HG02852 (cell line): ENCODE measurements around the gene CENPM.

ENCODE experiments used
- ATAC-seq: cut with Tn5 transposase; IDR thresholded peaks from one replicate; pipeline ENCODE4 v1.9.1; 2021; ENCODE audit warnings: mild to moderate bottlenecking, moderate library complexity; ENCODE audit not compliant: unreplicated experiment

CENPM gene

DNA sequence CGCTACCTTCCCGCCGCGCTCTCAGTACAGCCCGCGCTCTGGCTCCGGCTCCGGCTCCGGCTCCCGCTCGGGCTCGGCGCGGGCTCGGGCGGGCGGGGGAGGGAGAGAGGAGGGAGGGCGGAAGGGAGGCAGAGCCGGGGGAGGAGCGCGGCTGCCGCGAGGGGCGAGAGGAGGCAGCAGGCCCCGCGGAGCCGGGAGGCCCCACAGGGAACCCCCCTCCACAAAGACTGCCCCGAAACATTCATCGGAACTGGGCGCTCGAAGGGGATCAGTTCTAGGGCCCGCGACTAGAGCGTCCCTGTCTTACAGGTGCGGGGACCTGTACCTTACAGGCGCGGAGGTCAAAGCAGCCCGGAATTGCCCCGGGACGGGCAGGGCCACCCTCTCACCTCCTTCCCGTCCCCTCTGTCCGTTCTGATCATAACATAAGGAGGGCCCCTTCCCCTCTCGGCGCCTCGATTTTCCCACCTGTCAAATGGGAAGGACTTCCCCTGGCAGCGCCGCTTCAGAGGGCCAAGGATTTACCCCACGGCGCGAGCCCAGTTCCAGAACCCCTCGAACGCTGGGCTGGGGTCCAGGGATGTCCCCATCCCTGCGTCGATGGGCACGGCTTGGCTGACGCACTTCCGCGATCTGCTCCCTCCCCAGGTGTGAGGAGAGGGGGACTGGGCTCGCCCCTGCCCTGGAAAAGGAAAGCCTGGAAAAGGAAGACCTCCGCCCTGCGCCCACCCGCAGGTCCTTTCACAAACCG lies 31.7 kb downstream of the CENPM start, which contains the start of gene SHISA8:
TSS of gene SHISA8 (minus strand) at position 40 of the 751 bp plus-strand sequence. CDS start 407 bp downstream, outside the sequence.
- no peak for ATAC-seq

DNA sequence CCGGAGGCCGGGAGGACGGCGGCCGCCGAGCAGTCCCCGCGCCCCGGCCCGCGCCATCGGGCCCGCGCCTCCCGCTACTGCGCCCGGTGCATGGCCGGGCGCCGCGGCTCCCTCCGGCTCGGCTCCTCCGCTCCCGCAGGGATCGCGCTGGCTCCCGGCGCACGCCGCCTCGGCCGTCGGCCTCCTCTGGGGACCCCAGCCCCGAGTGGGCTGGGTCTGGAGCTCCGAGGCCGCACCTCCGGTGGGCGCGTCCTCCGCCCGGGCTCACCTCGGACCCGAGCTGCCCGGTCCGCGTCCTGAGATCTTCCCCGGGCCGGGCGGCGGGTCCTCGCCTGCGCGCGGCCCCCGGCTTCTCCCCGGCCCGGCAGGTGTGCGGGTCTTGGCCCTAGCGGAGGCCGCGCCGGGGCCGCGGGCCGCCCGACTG lies 32.3 kb downstream of the CENPM start:
- no peak for ATAC-seq

DNA sequence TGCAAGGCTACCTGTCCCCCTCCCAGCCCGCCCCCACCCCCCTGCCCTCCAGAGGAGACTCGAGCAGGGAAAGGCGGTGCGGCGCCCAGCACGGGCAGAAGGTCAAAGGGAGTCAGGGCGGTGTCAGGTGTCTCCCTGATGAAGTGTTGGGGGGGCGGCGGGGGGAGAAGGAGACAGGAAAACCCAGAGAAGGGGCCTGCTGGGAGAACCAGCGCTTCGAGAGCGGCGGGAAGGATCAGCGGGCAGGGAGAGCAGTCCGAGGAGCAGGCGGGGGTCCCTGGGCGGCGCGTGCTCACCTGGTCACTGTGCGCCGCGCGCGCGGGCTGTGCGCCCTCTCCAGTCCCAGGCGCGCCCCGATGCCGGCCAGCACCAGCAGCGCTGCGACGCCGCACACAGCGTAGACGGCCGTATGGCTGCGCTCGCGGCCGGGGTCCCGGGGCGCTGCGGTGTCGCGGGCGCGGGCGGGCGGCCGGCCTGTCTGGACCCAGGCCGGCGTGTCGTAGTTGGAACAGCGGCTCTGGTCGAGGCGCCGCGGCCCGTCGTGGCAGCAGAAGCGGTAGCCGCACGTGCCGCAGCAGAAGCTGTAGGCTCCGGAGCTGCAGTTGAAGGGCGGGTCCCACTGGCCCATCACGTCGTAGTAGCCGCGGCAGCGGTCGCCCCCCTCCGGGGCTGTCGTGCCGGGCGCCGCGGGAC lies 33.0 kb downstream of the CENPM start:
- ATAC-seq: no peak

DNA sequence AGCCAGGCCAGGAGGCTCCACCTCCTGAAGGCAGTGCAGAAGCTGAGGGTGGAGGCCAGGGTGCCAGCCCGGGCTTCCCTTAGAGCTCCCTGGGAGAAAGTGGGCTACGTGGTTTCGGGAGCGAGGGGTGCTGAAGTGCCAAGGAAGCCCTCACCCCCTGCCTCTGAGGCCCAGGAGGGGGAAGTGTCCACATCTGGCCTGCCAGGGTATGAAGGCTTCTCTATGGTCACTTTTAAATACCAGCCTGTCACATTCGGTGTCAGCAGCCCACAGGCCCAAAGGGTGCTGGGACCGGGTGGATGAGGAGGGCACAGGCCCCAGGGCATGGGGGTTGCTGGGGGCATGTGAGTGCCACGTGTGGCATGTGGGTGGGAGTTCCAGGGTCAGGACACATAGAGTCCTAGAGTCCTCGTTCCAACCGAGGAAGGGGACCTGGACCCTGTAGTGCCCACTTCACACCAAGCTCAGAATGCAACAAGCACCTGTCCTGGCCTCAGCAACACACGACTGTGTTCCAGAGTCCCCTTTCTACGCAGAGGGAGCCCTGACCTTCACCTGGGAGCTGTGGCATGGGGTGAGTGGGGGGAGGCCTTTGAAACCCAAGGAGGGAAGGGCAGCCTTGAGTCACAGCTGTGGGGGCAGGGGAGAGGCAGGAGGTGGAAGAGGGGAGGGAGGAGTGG lies 33.8 kb downstream of the CENPM start:
- no peak for ATAC-seq

DNA sequence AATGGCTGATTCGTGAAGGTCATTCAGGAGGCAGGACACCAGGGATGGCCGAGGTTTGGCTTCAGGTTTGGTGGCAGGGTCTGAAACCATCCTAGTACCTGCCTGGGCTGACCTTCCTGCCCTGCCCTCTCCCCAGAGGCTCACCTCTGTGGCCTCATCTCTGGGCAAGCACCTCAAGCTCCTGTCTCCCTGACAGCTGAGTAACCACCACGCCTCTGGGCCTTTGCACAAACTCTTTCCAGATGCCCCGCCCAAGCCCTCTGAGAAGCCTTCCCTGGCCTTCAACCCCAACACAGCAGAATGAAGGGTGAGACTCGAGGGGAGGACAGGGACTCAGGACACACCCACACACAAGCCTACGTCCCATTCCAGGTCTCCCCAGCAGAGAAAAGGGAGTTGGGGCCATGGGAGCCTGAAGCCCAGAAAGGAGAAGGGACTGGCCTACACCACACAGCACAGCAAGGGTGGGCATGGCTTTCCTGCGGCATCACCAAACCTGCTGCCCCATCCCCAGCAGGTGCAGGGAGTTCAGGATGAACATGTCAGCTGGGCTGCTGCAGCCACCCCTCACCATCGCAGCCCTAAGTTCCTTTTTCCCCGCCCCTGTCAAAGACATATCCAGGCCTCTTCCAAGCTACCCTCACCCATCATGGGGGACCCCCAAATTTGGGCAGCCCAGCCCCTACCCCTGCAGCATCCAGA lies 34.5 kb downstream of the CENPM start:
- no peak for ATAC-seq

DNA sequence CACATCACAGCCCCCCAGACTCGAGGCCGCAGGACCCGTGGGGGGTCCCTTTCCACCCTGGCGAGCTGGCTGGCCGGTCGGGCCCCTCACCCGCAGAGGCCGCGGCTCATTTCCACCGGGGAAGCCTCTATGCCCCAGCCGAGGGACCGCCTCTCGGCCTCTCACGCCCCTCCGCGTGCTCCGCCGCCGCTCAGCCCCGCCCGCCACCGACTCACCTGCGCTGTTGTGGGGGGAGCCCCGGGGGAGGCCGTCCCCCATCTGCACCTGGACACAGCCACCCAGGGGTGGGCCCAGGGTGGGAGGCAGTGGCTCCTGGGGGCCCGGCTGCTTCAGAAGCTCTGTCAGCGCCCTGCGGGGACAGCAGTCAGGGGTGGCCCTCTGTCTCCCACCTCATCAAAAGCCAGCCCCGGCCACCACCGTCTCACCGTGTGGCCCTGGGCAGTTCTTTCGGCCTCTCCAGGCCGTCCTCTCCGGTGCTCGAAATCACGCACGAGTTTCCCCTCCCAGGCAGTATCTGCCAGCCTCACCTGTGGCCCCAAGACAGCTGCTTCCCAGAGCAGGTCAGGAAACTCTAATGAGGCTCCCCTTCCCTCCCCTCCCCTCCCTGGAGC lies 35.8 kb downstream of the CENPM start:
- ATAC-seq: no peak

DNA sequence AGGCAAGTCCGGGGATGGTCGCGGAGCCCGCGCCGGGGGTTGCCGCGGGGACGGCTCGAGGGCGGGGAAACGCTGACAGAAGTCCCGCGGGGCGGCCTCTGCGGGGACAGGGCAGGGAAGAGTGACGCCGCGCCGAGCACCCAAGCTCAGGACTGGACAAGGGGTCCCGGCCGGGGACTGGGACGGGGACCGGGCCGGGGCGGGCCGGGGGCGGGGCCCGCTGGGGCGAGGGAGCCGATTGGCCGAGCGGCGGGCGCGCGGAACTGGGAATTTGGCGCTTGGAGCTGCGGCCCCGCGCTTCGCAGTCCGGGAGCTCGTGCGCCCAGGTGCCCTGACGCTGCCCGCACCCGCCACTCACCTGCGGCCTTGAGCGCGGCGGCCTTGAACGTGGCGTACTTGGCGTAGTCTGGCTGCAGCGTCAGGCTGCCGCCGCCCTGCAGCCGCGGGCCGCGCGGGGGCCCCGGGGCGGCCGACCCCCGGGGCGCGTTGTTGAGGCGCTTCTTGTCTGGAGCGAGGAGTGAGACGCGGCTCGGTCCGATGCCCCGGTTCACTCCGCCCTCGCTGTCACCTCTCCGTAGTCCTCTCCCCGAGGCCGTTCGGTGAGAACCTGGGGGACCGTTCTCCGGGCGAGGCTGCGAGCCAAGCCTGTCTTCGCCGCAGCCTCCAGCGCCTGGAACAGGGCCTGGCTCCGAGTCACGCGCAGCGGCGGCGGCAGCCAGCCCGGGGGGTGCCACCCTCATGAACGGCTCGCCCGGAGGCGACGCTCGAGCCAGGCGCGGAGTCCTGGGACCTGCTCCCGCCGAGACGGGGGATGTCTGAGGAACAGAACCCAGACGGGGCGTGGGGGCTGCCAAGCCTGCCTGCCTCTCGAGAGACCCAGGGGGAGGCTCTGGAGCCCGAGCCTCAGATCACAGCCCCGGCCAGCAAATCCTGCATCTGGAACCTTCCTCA lies 36.6 kb downstream of the CENPM start:
- ATAC-seq: no peak

DNA sequence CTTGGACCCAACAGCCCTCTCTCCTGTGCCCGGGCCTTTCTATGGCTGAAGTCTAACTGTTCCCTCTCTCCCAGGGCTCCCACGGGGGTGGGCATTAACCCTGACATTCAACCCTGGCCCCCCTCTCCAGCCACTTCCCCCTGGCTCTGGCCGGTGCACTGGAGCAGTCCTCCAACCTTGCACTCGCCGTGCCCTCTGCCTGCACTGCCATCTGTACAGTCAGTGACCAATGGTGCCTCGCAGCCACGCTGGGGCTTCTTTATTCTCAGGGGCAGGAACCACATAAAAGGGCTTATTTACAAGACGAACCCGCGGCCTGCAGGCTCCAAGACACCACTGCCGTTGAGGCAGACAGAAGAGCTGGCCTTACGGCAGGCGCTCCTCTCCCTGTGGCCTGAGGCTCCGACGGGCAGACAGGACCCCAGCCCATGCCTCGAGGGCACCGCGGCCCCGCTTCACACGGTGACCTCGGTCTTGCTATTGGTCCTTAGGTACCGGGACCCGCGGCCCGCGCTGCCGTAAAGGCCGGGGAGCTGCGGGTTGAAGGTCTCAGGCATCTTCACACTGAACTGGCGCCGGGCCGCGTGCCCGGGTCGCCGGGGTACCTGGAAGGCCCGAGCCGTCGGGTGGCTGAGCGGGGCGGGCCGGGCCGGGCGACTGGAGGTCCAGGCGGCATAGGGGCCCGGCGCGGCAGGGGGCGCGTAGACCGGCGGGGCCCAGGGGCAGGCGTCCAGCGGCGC lies 37.5 kb downstream of the CENPM start:
- ATAC-seq: no peak

DNA sequence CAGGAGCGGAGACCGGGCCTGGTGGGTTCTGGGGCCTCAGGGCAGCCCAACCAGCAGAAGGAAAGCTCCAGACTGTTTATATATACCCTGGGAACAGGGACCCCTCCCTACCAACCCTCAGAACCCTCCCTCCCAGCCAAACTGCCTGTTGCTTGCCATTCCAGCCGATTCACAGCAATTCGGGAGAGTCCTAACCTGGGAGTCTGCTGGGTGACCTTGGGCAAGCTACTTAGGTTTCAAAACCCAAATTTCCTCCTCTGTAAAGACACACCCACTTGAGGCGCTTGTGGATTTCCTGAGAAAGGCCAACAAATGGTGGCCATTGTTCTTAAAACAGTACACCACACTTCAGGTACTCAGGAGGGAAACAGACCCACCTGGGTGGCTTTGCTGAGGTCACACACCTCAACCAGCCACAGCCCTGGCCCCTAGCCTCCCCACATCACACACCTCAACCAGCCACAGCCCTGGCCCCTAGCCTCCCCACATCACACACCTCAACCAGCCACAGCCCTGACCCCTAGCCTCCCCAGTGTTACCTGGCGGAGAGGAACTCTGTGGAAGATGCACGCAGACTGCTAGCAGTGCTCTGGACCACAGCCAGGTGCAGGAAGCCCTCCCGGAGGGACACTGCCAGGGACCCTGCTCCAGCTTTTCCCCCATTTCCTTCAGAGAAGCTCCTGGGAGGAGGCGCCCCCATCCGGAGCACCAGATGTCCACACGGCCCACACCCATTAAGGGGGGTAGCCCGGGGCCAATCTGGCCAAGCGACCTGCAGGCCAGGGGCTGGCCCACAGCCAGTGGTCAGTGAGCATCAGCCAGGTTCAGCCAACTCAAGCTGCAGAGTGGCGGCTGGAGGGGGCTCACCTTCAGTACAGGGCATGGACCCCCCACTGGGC lies 38.3 kb downstream of the CENPM start:
- no peak for ATAC-seq

DNA sequence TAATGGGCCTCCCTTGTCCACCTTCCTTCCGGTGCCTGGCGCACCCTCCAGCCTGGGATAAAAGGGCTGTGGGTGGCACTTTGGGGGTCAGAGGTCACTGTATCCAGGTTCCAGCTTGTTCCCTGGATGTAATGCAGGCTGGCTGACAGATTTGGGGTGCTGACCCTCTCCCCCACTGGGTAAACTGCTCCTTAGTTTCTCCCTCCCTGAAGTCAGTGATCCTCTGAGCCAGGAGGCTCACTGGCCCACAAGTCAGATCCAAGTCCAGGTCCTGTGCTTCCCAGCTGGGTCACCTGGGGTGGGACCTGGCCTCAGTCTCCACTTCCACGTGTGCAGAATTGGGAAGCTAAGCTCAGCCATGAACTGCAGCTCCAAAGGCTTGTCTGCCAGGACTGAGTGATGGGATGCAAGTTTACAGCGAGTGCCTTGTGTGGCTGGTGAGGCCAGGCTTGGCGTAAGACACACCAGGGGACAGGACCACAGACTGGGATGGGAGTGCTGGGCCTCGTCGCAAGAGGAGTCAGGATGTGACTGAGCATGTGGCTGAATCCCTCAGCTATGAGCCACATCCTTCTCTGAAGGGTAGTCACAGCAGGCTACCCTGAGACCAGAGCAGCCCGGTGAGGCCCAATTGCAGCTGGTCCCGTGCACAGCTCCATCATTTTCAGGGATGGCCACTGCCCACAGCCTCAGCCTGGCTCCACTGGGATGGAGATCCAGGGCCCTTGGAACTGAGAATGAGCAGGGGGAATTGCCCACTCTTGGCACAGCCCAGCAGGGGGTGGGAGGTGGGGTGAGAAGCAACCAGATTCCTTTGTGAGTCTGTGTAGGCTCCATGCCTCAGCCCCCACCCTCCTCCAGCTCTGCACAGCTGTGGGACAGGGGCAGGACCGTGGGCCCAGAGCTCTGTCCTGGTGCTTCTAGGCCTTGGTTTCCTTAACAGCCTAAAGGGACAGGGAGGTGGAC lies 39.2 kb downstream of the CENPM start:
- no peak for ATAC-seq

DNA sequence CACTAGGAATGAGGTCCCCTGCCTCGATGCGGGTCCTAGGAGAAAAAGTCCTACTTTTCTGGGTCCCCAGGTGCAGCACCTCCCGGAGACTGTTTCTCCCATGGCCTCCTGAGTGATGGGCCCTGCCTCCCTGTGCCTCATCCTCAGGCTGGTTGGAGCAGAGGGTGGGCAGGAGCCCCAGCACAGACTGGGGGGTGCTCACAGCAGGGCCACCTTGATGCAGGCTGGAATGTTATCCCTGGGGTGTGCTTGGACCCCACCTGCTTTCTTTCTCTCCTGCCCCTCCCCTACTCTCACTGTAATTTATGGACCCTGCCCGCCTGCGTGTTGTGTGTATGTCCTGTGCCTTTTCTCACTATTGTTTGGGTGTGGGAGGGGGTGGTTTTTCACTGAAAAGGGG lies 40.1 kb downstream of the CENPM start:
- no peak for ATAC-seq

DNA sequence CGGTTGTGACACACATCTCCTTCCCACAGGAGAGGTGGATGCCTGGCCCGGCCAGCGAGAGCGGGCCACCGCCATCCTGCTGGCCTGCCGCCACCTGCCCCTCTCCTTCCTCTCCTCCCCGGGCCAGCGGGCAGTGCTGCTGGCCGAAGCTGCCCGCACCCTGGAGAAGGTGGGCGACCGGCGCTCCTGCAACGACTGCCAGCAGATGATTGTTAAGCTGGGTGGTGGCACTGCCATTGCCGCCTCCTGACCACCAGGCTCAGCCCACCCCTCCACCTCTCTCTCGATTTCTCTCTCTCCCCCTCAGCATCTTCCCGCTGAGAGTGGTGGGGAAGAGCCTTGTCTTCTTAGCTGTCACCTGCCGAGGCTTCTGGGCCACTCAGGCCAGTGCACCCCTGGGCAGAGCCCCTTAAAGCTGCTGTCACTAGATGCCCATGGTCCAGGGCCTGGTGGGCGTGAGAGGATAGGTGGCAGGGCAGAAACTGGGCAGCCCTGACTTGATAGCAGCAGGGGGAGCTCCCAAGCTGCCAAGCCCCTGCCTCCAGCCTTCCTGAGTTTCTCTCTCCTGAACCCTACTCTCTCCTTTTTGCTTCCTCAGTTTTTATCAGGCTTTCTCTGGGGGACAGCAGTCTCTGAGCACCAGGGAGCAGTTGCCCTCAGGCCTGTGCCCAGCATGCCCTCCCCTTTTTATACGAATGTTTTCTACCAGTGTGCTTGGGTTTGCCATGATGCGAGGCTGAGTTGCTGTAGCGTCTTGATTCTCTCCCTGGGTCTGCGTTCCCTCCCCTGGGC lies 41.3 kb downstream of the CENPM start:
- no peak for ATAC-seq

DNA sequence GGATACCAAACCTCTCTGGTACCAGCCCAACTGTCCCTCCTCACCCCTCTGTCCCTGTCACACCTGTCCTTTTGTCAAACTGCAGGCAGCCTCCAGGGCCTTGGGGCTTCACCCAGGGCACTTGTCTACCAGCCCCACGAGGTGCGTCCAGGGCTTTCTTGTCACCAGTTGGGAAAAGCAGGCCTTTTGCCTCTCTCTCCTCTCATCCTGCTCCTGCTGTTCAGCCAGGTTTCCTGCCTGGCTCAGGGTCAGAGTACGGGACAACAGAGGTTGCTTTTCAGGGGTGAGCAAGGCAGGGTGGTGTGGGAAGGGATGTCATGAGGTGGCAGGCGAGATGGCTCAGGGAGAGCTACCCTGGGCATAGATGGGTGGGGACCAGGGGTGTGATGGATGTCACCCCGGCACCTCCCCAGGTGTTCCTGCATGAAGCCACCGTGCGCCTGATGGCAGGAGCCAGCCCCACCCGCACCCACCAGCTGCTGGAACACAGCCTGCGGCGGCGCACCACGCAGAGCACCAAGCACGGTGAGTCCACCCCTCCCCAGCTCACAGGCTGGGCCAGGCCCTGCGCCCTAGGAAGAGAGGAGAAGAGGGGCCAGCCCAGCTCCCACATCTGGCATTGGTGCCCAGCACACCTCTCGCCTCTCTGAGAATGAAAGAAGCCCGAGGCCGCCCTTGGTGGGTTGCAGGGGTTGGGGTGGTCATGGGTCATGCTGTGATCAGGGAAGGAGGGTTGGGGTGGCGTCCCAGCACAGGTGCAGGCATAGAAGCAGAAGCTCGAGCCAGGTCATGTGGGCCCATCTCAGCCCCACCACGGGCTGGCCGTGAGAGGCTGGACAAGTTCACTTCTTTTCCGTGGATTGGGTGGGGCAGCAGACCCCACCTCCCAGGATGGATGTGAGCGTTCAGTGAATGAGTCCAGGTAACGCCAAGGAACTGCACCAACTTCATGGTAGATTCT lies 42.2 kb downstream of the CENPM start:
- ATAC-seq: no peak

DNA sequence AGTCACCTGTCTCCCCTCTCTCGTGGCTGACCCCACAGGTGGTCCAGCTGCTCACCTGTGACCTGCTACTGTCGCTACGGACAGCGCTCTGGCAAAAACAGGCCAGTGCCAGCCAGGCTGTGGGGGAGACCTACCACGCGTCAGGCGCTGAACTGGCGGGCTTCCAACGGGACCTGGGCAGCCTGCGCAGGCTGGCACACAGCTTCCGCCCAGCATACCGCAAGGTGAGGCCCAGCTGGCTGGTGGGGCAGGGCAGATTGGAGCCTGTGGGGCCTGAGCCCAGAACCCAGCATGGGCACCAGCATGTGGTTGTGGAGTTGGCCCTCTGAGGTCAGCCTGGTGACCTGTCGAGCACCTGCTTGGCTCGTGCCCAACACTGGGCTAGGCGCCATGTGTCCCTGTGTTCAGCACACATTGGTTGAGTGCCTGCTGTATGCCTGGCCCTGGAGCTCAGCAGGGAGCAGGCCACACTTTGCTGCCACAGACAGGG lies 44.0 kb downstream of the CENPM start:
- no peak for ATAC-seq

DNA sequence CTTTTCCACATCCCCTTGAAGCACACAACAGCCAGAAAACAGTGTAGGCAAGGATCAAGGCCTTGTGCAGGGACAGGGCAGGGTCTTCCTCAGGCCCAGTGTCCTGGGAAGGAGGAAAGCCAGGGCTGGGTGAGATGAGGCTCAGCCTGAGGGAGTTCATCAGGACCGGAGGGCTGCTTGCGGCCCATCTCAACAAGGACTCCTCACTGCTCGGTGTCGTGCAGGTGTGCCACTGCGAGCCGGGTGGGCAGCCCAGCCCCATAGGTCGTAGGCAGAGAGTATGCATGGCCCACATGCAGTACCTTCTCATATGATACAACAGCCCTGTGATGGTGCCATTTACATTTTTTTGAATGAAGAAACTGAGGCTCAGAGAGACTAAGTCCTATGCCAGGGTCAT lies 44.9 kb downstream of the CENPM start:
- ATAC-seq: no peak
